ENCODE data around the gene MYRIP. TPM values are rescaled to one million over a fixed set of nuclear protein-coding genes. Genes with fewer than 3 reads are reported as not detected.

Gene MYRIP
- total and polyA plus RNA-seq, 2 experiments from 2014 or later: 1.5 to 1.8 TPM

DNA sequence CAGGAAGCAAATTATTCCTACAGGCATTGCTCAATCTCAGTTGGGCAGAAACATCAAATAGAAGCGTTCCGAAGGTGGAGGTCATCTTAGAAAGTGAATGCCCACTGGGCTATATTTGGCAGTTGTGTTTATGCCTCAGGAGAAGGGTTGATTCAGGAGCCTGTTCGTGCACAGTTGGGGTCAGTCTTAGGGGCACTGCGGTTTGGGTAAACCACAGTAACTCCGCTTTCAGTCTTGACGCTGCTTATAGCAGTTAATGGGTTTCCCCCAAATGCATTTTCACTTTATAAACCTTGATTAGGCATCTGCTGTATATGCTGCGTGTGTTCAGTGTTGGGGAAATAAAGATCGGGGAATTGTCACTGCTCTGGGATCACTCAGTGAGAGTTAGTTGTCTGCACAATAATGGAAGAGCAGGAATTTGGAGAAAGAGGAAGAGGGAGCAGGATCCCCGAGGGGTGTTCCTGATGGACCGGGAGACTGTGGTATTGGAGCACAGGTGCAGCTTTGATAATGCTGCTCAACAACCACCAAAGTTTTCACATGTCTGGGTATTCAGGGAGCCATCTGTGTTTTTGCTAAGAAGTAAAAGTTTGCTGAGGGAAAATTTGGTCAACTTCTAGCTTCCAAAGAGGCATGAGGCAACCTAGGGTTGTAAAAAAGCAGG is 375.8 kb downstream of the MYRIP start (continued):
- no peak for TF ChIP-seq ZNF331 (CRISPR knock-in tag; IDR thresholded peaks at IDR 0.05; ENCODE audit: low read depth)
- no peak for TF ChIP-seq JUNB (IDR thresholded peaks at IDR 0.05; ENCODE audit: unreplicated experiment)
- TF ChIP-seq, protein P1, sequence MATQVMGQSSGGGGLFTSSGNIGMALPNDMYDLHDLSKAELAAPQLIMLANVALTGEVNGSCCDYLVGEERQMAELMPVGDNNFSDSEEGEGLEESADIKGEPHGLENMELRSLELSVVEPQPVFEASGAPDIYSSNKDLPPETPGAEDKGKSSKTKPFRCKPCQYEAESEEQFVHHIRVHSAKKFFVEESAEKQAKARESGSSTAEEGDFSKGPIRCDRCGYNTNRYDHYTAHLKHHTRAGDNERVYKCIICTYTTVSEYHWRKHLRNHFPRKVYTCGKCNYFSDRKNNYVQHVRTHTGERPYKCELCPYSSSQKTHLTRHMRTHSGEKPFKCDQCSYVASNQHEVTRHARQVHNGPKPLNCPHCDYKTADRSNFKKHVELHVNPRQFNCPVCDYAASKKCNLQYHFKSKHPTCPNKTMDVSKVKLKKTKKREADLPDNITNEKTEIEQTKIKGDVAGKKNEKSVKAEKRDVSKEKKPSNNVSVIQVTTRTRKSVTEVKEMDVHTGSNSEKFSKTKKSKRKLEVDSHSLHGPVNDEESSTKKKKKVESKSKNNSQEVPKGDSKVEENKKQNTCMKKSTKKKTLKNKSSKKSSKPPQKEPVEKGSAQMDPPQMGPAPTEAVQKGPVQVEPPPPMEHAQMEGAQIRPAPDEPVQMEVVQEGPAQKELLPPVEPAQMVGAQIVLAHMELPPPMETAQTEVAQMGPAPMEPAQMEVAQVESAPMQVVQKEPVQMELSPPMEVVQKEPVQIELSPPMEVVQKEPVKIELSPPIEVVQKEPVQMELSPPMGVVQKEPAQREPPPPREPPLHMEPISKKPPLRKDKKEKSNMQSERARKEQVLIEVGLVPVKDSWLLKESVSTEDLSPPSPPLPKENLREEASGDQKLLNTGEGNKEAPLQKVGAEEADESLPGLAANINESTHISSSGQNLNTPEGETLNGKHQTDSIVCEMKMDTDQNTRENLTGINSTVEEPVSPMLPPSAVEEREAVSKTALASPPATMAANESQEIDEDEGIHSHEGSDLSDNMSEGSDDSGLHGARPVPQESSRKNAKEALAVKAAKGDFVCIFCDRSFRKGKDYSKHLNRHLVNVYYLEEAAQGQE (IDR thresholded peaks at IDR 0.05; ENCODE audit: unreplicated experiment): no peak

DNA sequence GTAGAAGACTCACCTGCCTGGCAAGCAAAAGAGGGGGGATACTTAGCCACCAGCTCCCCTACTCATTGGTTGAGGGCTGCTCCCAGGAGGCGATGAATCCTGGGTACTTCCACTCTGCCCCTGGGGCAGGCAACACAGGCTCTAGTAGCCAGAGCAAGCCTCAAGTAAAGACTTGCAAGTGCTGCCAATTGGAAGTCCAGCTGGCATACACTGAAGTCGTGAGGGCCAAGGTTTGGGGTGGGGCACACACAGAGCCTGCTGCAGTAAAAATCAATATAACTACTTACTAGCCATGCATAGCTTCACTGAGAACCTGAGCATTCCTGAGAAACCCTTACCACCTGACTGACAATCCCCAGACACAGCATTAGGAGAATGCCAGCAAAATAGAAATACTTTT is 377.1 kb downstream of the MYRIP start:
- H3K27ac Mint-ChIP-seq: no peak overlapping the region
- Histone ChIP-seq H3K4me1 (ENCODE audit: insufficient read depth) (peaks cover 12% of the 10 kb centered on the region; the same call in 1 of the 2 replicates), H3F3A (replicated peaks; ENCODE audit: low read depth) (no peaks in the 10 kb centered on the region), H2AFZ (no peak overlapping the region), H3K27me3 (ENCODE audit: insufficient read depth) (no peaks in the 10 kb centered on the region), H3K9me2 (ENCODE audit: insufficient read depth) (no peaks in the 10 kb centered on the region), H3K79me2 (replicated peaks; ENCODE audit: insufficient read depth) (no peaks in the 10 kb centered on the region), H3K36me3 (ENCODE audit: insufficient read depth) (no peaks in the 10 kb centered on the region), H3K27ac (ENCODE audit: low read depth) (no peak overlapping the region), H4K20me1 (replicated peaks; ENCODE audit: insufficient read depth) (no peaks in the 10 kb centered on the region), H3K4me3 (no peak overlapping the region), H3K4me2 (no peak overlapping the region)
- no peak for ATAC-seq
- no peaks in the 10 kb centered on the region; the same call in 2 of the 3 replicates for H3K9me3 Mint-ChIP-seq
- no peak for DNase-seq (ENCODE audit: low spot score)
- H3K4me1 Mint-ChIP-seq: peaks cover 19% of the 10 kb centered on the region
- peaks cover 3% of the 10 kb centered on the region for H3K27me3 Mint-ChIP-seq (ENCODE audit: insufficient read depth, low read depth, poor library complexity)
- no peaks in the 10 kb centered on the region for H3K36me3 Mint-ChIP-seq (ENCODE audit: low read depth)
- H3K4me3 Mint-ChIP-seq: no peak overlapping the region
- TF ChIP-seq POLR2AphosphoS5 (IDR thresholded peaks at IDR 0.05; ENCODE audit: low read depth) (no peak), CREB1 (CRISPR knock-in tag; IDR thresholded peaks at IDR 0.05; ENCODE audit: low read depth) (no peak), EZH2phosphoT487 (IDR thresholded peaks at IDR 0.05; ENCODE audit: unreplicated experiment) (no peak), ZNF462 (CRISPR knock-in tag; IDR thresholded peaks at IDR 0.05) (no peak)
